ENCODE results near the gene YIF1A.

GRCh38 chr11:66299186-66299585 lies 10.2 kb upstream of the YIF1A start:
- TF ChIP-seq EZH2 (IDR thresholded peaks at IDR 0.05; ENCODE audit: insufficient read depth, poor library complexity, severe bottlenecking) (no peak), EZH2phosphoT487 (IDR thresholded peaks at IDR 0.05; ENCODE audit: insufficient read depth, low read depth) (no peak)
